GM12892 (cell line): ENCODE results near the gene ARL15.

Experiments used
- DNase-seq: peaks from one replicate; pipeline ENCODE4 v3.0.0; 2011; ENCODE audit not compliant: insufficient read length
- FAIRE-seq: peaks from 2 replicates; lab custom pipeline; 2011; peaks lifted over from hg19 to GRCh38; lab: Jason Lieb, UNC
- POLR2A ChIP-seq: IDR thresholded peaks from 2 replicates; pipeline ENCODE4 v1.6.1; 2011; ENCODE audit warnings: low read depth, low read length, control low read depth
- POLR2AphosphoS5 ChIP-seq: IDR thresholded peaks from 2 replicates; pipeline ENCODE4 v1.6.1; 2011; ENCODE audit warnings: low read depth, low read length, control low read depth
- TAF1 ChIP-seq: IDR thresholded peaks from 2 replicates; pipeline ENCODE4 v1.6.1; 2011; ENCODE audit warnings: low read depth, mild to moderate bottlenecking, control low read depth, low read length, borderline replicate concordance

The ARL15 gene

DNA sequence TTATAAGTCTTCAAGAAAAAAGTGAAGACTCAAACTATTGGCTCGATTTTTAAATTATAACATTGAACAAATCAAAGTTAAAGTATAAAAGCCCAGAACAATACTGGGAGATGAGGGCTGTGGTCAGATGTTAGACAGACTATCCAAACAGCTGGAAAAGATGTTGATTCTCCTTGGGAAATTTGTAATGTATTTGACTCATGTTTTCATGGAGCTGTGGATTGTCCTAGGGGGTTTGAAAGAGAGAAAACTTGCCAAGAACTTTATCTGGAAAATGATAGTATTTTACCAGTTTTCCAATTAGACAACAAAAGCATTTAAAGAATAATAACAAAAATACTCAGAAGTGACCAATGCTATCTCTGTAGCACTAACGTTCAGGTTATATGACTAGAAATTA is 339.2 kb downstream of the ARL15 start:
- no peak for FAIRE-seq
- DNase-seq: no peak
- no peak for TF ChIP-seq TAF1
- TF ChIP-seq POLR2AphosphoS5: no peak

- TF ChIP-seq TAF1 (no peak), POLR2A (no peak), POLR2AphosphoS5 (no peak)
Measured at GRCh38 chr5:53970475-53970874, 339.9 kb downstream of the ARL15 start.

DNA sequence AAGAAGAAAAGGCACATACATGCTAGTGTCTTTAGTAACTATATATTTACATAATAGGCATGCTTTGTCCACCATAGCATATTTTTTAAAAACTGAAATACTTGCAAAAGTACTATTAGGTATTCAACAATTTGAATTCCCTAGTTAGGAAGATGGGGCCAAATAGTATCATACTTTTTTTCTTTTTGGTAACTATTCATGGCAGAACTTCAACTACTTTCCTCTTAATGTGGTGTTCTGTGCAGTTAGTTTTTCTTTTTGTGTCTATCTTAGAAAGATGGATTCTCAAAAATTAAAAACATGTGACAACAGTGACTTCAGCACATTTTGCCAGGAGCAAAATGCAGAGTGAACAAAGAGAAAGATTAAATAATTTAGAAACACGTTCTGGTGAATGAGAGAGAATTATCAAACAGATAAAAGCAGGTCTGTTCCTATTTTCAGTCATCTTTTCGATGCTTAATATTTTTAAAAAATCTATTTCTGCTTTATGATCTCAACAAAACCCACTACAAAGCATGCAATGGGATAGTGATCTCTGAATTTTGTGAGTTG is 341.1 kb downstream of the ARL15 start:
- DNase-seq: no peak
- no peak for FAIRE-seq
- no peak for TF ChIP-seq TAF1
- no peak for TF ChIP-seq POLR2A
- TF ChIP-seq POLR2AphosphoS5: no peak

More at GRCh38 chr5:53970475-53970874, 339.9 kb downstream of the ARL15 start:
- no peak for DNase-seq
- no peak for FAIRE-seq

DNA sequence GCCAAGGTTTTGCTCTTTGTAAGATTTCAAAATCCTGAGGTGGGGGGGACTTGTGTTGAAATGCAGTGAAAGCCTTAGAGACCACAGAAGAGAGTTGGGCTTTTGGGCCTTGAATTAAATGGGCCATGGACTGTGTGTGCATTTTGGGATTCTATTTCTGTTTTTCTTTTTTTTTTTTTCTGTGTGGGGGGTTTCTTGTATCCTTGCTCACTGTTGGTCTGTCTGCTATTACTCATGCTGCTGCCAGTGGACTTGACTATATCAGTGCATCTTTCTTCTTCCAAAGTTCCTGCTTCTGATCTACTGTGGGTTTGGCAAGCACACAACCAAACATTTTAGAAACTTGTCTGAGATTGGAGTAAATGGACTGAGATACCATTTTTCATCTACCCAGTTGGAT is 344.9 kb downstream of the ARL15 start:
- TF ChIP-seq POLR2AphosphoS5 (no peak), POLR2A (no peak), TAF1 (no peak)
- no peak for DNase-seq
- no peak for FAIRE-seq

- TF ChIP-seq POLR2A: no peak
- TF ChIP-seq TAF1: no peak
- TF ChIP-seq POLR2AphosphoS5: no peak
- no peak for DNase-seq
- FAIRE-seq: no peak
Measured at GRCh38 chr5:53963958-53964357, 346.4 kb downstream of the ARL15 start.

DNA sequence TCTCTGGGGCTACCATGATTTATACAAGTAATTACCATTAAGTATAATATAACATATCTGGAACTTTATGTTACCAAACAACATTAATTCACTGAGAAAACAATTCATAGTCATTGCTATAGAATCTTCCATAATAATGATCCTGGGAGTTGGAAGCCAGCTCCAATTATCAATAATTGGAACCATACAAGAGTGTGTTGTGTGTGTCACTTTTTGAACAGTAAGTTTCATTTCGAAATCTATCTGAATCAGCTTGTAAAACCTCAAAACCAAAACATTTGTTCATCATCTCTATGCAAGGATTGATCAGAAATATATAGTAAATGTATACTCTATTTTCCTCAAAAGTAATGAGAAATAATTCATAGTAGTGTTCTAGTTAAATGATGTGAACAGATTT is 348.1 kb downstream of the ARL15 start:
- FAIRE-seq (no peak), DNase-seq (no peak)
- TF ChIP-seq POLR2A (no peak), TAF1 (no peak), POLR2AphosphoS5 (no peak)

GRCh38 chr5:53956632-53957031 is 353.7 kb downstream of the ARL15 start:
- DNase-seq (no peak), FAIRE-seq (no peak)
- TF ChIP-seq POLR2A (no peak), POLR2AphosphoS5 (no peak), TAF1 (no peak)

DNA sequence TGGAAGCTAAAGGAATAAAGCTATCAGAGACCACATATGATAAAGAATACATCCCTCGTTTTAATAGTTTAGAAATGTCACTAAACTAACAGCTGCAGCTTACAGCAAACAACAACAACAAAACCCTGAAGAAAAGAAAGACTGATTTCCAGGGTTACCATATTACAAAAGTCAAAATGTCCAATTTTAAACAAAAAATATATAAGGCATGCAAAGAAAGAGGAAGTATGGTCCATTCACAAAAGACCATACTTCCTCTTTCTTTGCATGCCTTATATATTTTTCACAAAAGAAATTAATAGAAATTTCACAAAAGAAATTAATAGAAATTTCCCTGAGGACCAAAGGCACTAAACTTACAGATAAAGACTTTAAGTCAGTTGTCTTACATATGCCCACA is 354.2 kb downstream of the ARL15 start:
- FAIRE-seq: no peak
- TF ChIP-seq POLR2AphosphoS5 (no peak), TAF1 (no peak), POLR2A (no peak)
- no peak for DNase-seq

GRCh38 chr5:53950621-53951020 is 359.8 kb downstream of the ARL15 start:
- DNase-seq (no peak), FAIRE-seq (no peak)
- TF ChIP-seq POLR2AphosphoS5 (no peak), POLR2A (no peak), TAF1 (no peak)

GRCh38 chr5:53948598-53948997 is 361.8 kb downstream of the ARL15 start:
- FAIRE-seq (no peak), DNase-seq (no peak)
- no peak for TF ChIP-seq TAF1
- TF ChIP-seq POLR2AphosphoS5: no peak
- TF ChIP-seq POLR2A: no peak

GRCh38 chr5:53946405-53947100 is 363.8 kb downstream of the ARL15 start:
- no peak for TF ChIP-seq POLR2A
- no peak for TF ChIP-seq POLR2AphosphoS5
- no peak for TF ChIP-seq TAF1
- no peak for DNase-seq
- no peak for FAIRE-seq

DNA sequence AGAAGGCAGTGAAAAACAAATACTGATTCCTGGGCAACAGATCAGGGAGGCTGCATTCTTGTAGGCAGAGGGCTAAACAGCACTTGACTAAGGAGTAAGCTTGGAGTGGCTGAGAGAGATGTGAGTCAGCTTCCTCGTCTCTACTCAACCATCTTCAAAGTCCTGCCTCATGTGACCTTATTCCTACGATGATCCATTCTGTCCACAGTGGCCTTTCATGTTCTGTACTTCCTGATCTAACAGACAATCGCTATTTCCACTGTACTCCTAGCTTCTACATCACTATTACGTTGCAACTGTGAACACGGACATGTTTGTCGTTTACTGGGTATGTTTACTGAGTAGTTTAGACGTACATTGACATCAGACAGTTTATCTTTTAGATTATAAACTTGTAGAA is 365.4 kb downstream of the ARL15 start:
- TF ChIP-seq POLR2A (no peak), POLR2AphosphoS5 (no peak), TAF1 (no peak)
- DNase-seq (no peak), FAIRE-seq (no peak)
